K562 (cell line): Measurements from ENCODE around the gene ALG9. TPM values are rescaled to one million over a fixed set of nuclear protein-coding genes. Genes with fewer than 3 reads are reported as not detected.

Experiments
- ATAC-seq: fragments of 200-7000 bp; cut with Tn5 transposase; 3 replicates; pipeline ENCODE4 v1.9.1; 2020; ENCODE audit warnings: moderate library complexity
- BruUV-seq: library from RNA; stranded (reverse); fragments of 400-500 nt; replicated peaks from 2 replicates; lab custom pipeline; 2021; lab: Mats Ljungman, UMichigan
- CTCF ChIA-PET: fragments of 300-600 bp; formaldehyde crosslinking; extraction: SDS; loops from one replicate; lab custom pipeline; 2021; ENCODE audit warnings: low intra/inter-chr PET ratio; lab: Yijun Ruan, JAX
- POLR2A ChIA-PET: fragments of 300-600, 350-650 bp; sonication (Branson Sonifier 250); formaldehyde crosslinking; extraction: SDS; loops from one replicate; lab custom pipeline; 2021; ENCODE audit warnings: antibody characterized with exemption, inconsistent platforms; lab: Yijun Ruan, JAX
- DNase-seq, 4 experiments: peaks; one replicate each; pipeline versions ENCODE4 v3.0.0 to v3.0.0-alpha.2; 2011 to 2018; ENCODE audit warnings: low spot score in 3 of 4, mixed read lengths in 3 of 4; ENCODE audit errors: extremely low read depth in 1 of 4
- FAIRE-seq: peaks from 2 replicates; lab custom pipeline; 2011; peaks lifted over from hg19 to GRCh38; lab: Jason Lieb, UNC
- H2AFZ ChIP-seq: 2 replicates; pipeline ENCODE4 v1.6.0; 2011; ENCODE audit warnings: low read depth, low read length, control low read depth, inconsistent platforms
- H3K27ac ChIP-seq: fragments of 200-600 bp; 3 replicates; pipeline ENCODE4 v1.8.0; 2011; ENCODE audit warnings: low read depth, mild to moderate bottlenecking, control low read depth, inconsistent platforms, low read length, moderate library complexity, mixed read lengths; ENCODE audit errors: extremely low read depth
- H3K27me3 ChIP-seq, 2 experiments: fragments of 300-600 bp in 1 of 2; 2 replicates in 1 of 2; 3 replicates in 1 of 2; pipeline versions ENCODE4 v1.6.0 to v1.8.0; 2011; ENCODE audit warnings: inconsistent platforms in 2 of 2, low read length in 2 of 2, mild to moderate bottlenecking in 1 of 2, mixed read lengths in 1 of 2, moderate library complexity in 1 of 2; ENCODE audit not compliant: control insufficient read depth in 2 of 2, insufficient read depth in 2 of 2
- H3K36me3 ChIP-seq: fragments of 300-600 bp; 3 replicates; pipeline ENCODE4 v1.8.0; 2011; ENCODE audit warnings: mild to moderate bottlenecking, low read length, inconsistent platforms; ENCODE audit not compliant: control insufficient read depth, insufficient read depth
- H3K4me1 ChIP-seq, 2 experiments: fragments of 200-600 bp in 1 of 2; replicated peaks in 1 of 2; 2 replicates in 1 of 2; 3 replicates in 1 of 2; pipeline versions ENCODE4 v1.5.1 to v1.8.0; 2011; ENCODE audit warnings: inconsistent platforms in 2 of 2, low read length in 2 of 2, mild to moderate bottlenecking in 1 of 2, mixed read lengths in 1 of 2, moderate library complexity in 1 of 2; ENCODE audit not compliant: control insufficient read depth in 2 of 2, insufficient read depth in 2 of 2
- H3K4me2 ChIP-seq: 2 replicates; pipeline ENCODE4 v1.6.1; 2011; ENCODE audit warnings: low read length, control low read depth, inconsistent platforms, mixed read lengths; ENCODE audit not compliant: insufficient read depth
- H3K4me3 ChIP-seq: fragments of 200-600 bp; sonication (generic), shearing (Covaris generic); 2 replicates; pipeline ENCODE4 v1.5.1; 2016; ENCODE audit warnings: control low read depth, inconsistent platforms
- H3K79me2 ChIP-seq: fragments of 200-600 bp; 3 replicates; pipeline ENCODE4 v1.8.0; 2011; ENCODE audit warnings: low read length, inconsistent platforms; ENCODE audit not compliant: control insufficient read depth, insufficient read depth
- H3K9ac ChIP-seq, 2 experiments: 2 replicates each; pipeline versions ENCODE4 v1.6.0 to v1.6.1; 2011; ENCODE audit warnings: low read depth in 2 of 2, low read length in 2 of 2, control low read depth in 1 of 2, inconsistent platforms in 1 of 2, mild to moderate bottlenecking in 1 of 2, mixed read lengths in 1 of 2; ENCODE audit not compliant: insufficient read depth in 1 of 2
- H3K9me1 ChIP-seq: one replicate; pipeline ENCODE4 v1.6.0; 2011; ENCODE audit warnings: inconsistent platforms, mild to moderate bottlenecking, low read length, moderate library complexity; ENCODE audit not compliant: control insufficient read depth, insufficient read depth
- H3K9me3 ChIP-seq: replicated peaks from 2 replicates; pipeline ENCODE4 v1.5.1; 2011; ENCODE audit warnings: low read depth, low read length, inconsistent platforms; ENCODE audit not compliant: control insufficient read depth, insufficient read depth
- H4K20me1 ChIP-seq: replicated peaks from 2 replicates; pipeline ENCODE4 v1.6.1; 2011; ENCODE audit warnings: low read length, inconsistent platforms, mixed read lengths; ENCODE audit not compliant: control insufficient read depth, insufficient read depth
- DMBX1 ChIP-seq: fragments of 250-450 bp; sonication (Bioruptor Pico); IDR thresholded peaks from 2 replicates; pipeline ENCODE4 v1.8.0; 2022; ENCODE audit warnings: inconsistent platforms, mild to moderate bottlenecking, moderate library complexity, borderline replicate concordance
- EGR1 ChIP-seq: fragments of 450-650 bp; conservative IDR thresholded peaks from 2 replicates; pipeline ENCODE4 v1.6.1; 2017; ENCODE audit warnings: mild to moderate bottlenecking
- FOSL1 ChIP-seq: fragments of 200-800 bp; sonication (Bioruptor generic); conservative IDR thresholded peaks from 2 replicates; pipeline ENCODE4 v1.6.1; 2016; ENCODE audit warnings: missing genetic modification characterization, missing compliant biosample characterization
- FOXJ3 ChIP-seq: sonication (generic); formaldehyde crosslinking; IDR thresholded peaks from 2 replicates; pipeline ENCODE4 v1.4.0; 2020; ENCODE audit warnings: mild to moderate bottlenecking, missing genetic modification reagents
- FOXK1 ChIP-seq: sonication (generic); formaldehyde crosslinking; IDR thresholded peaks from 2 replicates; pipeline ENCODE4 v1.8.0; 2022; ENCODE audit warnings: missing genetic modification reagents, mild to moderate bottlenecking, borderline replicate concordance
- KLF6 ChIP-seq: fragments of 250-450 bp; sonication (Bioruptor Pico); IDR thresholded peaks from 2 replicates; pipeline ENCODE4 v1.4.0; 2020; ENCODE audit warnings: mild to moderate bottlenecking, moderate library complexity, borderline replicate concordance
- MAFG ChIP-seq: fragments of 450-650 bp; conservative IDR thresholded peaks from 2 replicates; pipeline ENCODE4 v1.6.1; 2016; ENCODE audit warnings: missing genetic modification characterization, missing compliant biosample characterization
- NFXL1 ChIP-seq: fragments of 450-650 bp; formaldehyde crosslinking; IDR thresholded peaks from 2 replicates; pipeline ENCODE4 v1.4.0; 2021; ENCODE audit warnings: mild to moderate bottlenecking
- PPARD ChIP-seq: fragments of 250-450 bp; sonication (Bioruptor Pico); IDR thresholded peaks from 2 replicates; pipeline ENCODE4 v1.8.0; 2022; ENCODE audit warnings: inconsistent platforms, mild to moderate bottlenecking, moderate library complexity
- SMARCC2 ChIP-seq: fragments of 450-650 bp; IDR thresholded peaks from 2 replicates; pipeline ENCODE4 v1.6.1; 2017; ENCODE audit warnings: antibody characterized with exemption, moderate library complexity, mild to moderate bottlenecking, low read depth
- SPI1 ChIP-seq: IDR thresholded peaks from 2 replicates; pipeline ENCODE4 v1.6.1; 2011; ENCODE audit warnings: low read depth, low read length, control low read depth, borderline replicate concordance
- SRSF9 ChIP-seq: fragments of 200-400 bp; formaldehyde crosslinking; IDR thresholded peaks from 2 replicates; pipeline ENCODE4 v1.6.1; 2017; ENCODE audit warnings: low read depth, low read length, borderline replicate concordance
- TRIM24 ChIP-seq, 2 experiments: fragments of 450-650 bp; IDR thresholded peaks; 2 replicates each; pipeline ENCODE4 v1.6.1; 2016
- ZBED1 ChIP-seq: IDR thresholded peaks from 2 replicates; pipeline ENCODE4 v1.6.1; 2014
- ZNF75A ChIP-seq: fragments of 450-650 bp; formaldehyde crosslinking; IDR thresholded peaks from 2 replicates; pipeline ENCODE4 v1.4.0; 2020; ENCODE audit warnings: mild to moderate bottlenecking
- ZNF778 ChIP-seq: fragments of 450-650 bp; formaldehyde crosslinking; IDR thresholded peaks from 2 replicates; pipeline ENCODE4 v1.4.0; 2020; ENCODE audit warnings: mild to moderate bottlenecking, moderate library complexity
- WGBS: fragments of 100-300 bp; shearing (Covaris generic); methylation state at CpG from one replicate; pipeline ENCODE4 v1.1.6; 2016; ENCODE audit warnings: low coverage, mixed read lengths; ENCODE audit not compliant: insufficient coverage; ENCODE audit errors: missing lambda C conversion rate; 5-methylcytosine and 5-hydroxymethylcytosine counted together
- in situ Hi-C: fragments of 300-500 bp; cut with MboI; formaldehyde crosslinking; loops from 4 replicates; pipeline ENCODE4 v1.15.0; 2018; ENCODE audit warnings: inconsistent platforms, mixed read lengths
- intact Hi-C: fragments of 100-400 bp; cut with micrococcal nuclease; formaldehyde crosslinking; loops from 2 replicates; pipeline ENCODE4 v1.14.2; 2022
- polyA plus RNA-seq, 8 experiments: library from polyadenylated mRNA; depleted of rRNA in 4 of 8; stranded (reverse) in 5 of 8; unstranded in 3 of 8; fragments of >200 nt; fragmentation: Nextera tagmentation in 2 of 8; fragmentation: Illumina TruSeq in 1 of 8; extraction: Ambion mirVana in 2 of 8; extraction: Trizol in 1 of 8; gene quantifications; 2 replicates each; pipeline versions ENCODE4 v1.2.1 to v1.2.3, GENCODE V29; 2011 to 2014; ENCODE audit warnings: inconsistent platforms in 1 of 8, missing spikeins in 1 of 8
- total RNA-seq, 7 experiments: library from RNA; depleted of rRNA in 6 of 7; stranded (reverse); fragments of >200 nt in 6 of 7; fragmentation: Illumina TruSeq in 2 of 7; extraction: Trizol in 2 of 7; gene quantifications; 2 replicates each; pipeline versions ENCODE4 v1.2.1 to v1.2.3, GENCODE V29; 2011 to 2021; ENCODE audit warnings: low replicate concordance in 1 of 7
- TF ChIP-seq, protein P1 (sequence below): fragments of 150-350 bp; conservative IDR thresholded peaks from 2 replicates; pipeline ENCODE4 v1.6.1; 2014; ENCODE audit warnings: low read length
- TF ChIP-seq, protein P2 (sequence below): sonication (generic); formaldehyde crosslinking; IDR thresholded peaks from 2 replicates; pipeline ENCODE4 v1.5.0; 2020; ENCODE audit warnings: missing genetic modification reagents
- TF ChIP-seq, protein P3 (sequence below): sonication (generic); formaldehyde crosslinking; IDR thresholded peaks from 2 replicates; pipeline ENCODE4 v1.8.1; 2023; ENCODE audit warnings: mild to moderate bottlenecking, missing genetic modification reagents

ALG9 gene
- total and polyA plus RNA-seq, 9 of the 15 experiments (the other 6 are each of a cell fraction or from before 2014, with no cell fraction given): 11.5 to 40.5 (median 24.9) TPM

DNA sequence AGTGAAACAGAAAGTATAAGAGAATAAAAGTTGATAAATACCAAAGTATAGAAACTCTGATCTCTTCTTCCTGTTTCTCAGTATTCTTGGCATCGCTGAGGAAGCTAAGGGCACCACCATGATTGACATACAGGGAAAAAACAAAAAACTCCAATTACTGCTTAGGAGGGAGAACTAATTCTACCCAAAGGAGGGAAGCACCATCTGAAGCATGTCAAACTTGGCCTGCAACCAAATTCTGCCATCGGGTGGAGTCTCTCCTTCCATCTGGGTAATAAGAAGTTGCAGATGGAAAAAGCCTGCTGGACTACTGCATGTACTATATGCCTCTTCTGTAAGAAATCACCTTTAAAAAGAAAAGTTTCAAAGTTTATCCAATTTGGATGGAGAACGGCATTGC, 74.7 kb downstream of the ALG9 start:
- no peak for TF ChIP-seq ZBED1
- TF ChIP-seq FOXJ3 (CRISPR knock-in tag): no peak
- TF ChIP-seq, protein P1, sequence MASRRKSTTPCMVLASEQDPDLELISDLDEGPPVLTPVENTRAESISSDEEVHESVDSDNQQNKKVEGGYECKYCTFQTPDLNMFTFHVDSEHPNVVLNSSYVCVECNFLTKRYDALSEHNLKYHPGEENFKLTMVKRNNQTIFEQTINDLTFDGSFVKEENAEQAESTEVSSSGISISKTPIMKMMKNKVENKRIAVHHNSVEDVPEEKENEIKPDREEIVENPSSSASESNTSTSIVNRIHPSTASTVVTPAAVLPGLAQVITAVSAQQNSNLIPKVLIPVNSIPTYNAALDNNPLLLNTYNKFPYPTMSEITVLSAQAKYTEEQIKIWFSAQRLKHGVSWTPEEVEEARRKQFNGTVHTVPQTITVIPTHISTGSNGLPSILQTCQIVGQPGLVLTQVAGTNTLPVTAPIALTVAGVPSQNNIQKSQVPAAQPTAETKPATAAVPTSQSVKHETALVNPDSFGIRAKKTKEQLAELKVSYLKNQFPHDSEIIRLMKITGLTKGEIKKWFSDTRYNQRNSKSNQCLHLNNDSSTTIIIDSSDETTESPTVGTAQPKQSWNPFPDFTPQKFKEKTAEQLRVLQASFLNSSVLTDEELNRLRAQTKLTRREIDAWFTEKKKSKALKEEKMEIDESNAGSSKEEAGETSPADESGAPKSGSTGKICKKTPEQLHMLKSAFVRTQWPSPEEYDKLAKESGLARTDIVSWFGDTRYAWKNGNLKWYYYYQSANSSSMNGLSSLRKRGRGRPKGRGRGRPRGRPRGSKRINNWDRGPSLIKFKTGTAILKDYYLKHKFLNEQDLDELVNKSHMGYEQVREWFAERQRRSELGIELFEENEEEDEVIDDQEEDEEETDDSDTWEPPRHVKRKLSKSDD: no peak
- no peak for TF ChIP-seq SMARCC2
- TF ChIP-seq SPI1: no peak
- no peak for TF ChIP-seq SRSF9
- TF ChIP-seq, protein P2, sequence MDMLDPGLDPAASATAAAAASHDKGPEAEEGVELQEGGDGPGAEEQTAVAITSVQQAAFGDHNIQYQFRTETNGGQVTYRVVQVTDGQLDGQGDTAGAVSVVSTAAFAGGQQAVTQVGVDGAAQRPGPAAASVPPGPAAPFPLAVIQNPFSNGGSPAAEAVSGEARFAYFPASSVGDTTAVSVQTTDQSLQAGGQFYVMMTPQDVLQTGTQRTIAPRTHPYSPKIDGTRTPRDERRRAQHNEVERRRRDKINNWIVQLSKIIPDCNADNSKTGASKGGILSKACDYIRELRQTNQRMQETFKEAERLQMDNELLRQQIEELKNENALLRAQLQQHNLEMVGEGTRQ (CRISPR knock-in tag): no peak
- TF ChIP-seq DMBX1 (CRISPR knock-in tag): no peak
- TF ChIP-seq KLF6: no peak
- TF ChIP-seq NFXL1 (CRISPR knock-in tag): no peak
- TF ChIP-seq EGR1: no peak
- no peak for TF ChIP-seq PPARD (CRISPR knock-in tag)
- TF ChIP-seq TRIM24 (IDR thresholded peaks at IDR 0.05): no peak
- TF ChIP-seq FOSL1 (tag): no peak
- TF ChIP-seq FOXK1 (CRISPR knock-in tag): no peak
- TF ChIP-seq MAFG (tag): no peak
- no peak for TF ChIP-seq ZNF778 (CRISPR knock-in tag)
- TF ChIP-seq, protein P3, sequence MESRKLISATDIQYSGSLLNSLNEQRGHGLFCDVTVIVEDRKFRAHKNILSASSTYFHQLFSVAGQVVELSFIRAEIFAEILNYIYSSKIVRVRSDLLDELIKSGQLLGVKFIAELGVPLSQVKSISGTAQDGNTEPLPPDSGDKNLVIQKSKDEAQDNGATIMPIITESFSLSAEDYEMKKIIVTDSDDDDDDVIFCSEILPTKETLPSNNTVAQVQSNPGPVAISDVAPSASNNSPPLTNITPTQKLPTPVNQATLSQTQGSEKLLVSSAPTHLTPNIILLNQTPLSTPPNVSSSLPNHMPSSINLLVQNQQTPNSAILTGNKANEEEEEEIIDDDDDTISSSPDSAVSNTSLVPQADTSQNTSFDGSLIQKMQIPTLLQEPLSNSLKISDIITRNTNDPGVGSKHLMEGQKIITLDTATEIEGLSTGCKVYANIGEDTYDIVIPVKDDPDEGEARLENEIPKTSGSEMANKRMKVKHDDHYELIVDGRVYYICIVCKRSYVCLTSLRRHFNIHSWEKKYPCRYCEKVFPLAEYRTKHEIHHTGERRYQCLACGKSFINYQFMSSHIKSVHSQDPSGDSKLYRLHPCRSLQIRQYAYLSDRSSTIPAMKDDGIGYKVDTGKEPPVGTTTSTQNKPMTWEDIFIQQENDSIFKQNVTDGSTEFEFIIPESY (CRISPR knock-in tag): no peak
- no peak for TF ChIP-seq ZNF75A (CRISPR knock-in tag)
- Histone ChIP-seq H3K4me2 (no peak overlapping the region), H3K36me3 (peaks cover 4% of the 10 kb centered on the region; the same call in 1 of the 3 replicates), H3K27me3 (no peaks in the 10 kb centered on the region), H2AFZ (no peak overlapping the region), H3K4me1 (peaks cover 0 to 7% of the 10 kb centered on the region in 2 experiments; a peak in 2 of 5 replicates), H3K27ac (no peak overlapping the region), H3K9ac (no peak overlapping the region), H3K79me2 (no peaks in the 10 kb centered on the region), H3K9me1 (no peaks in the 10 kb centered on the region), H3K4me3 (no peak overlapping the region), H4K20me1 (no peaks in the 10 kb centered on the region), H3K9me3 (no peaks in the 10 kb centered on the region)
- POLR2A ChIA-PET: interaction anchor here (0.7 kb wide), 1 partner anchor 385 kb away, joined by 3 read pairs; no protein-coding TSS in a partner anchor
- FAIRE-seq (no peak), DNase-seq (no peak), ATAC-seq (no peak)
- no TSS peak for BruUV-seq
- in situ Hi-C loops (loop anchor here (10.0 kb wide), 1 partner anchor 342 kb away; no protein-coding TSS in a partner anchor), intact Hi-C loops (no loop called here)
- CTCF ChIA-PET: no interaction called here
- WGBS: 55% methylated on average over 3 of the region's 3 CpGs
